ENCODE measurements around the gene FBL. TPM values are rescaled to one million over a fixed set of nuclear protein-coding genes. Genes with fewer than 3 reads are reported as not detected.

FBL gene
- total and polyA plus RNA-seq, 4 donors = 23.3 to 96.2 (median 57.7) TPM

DNA sequence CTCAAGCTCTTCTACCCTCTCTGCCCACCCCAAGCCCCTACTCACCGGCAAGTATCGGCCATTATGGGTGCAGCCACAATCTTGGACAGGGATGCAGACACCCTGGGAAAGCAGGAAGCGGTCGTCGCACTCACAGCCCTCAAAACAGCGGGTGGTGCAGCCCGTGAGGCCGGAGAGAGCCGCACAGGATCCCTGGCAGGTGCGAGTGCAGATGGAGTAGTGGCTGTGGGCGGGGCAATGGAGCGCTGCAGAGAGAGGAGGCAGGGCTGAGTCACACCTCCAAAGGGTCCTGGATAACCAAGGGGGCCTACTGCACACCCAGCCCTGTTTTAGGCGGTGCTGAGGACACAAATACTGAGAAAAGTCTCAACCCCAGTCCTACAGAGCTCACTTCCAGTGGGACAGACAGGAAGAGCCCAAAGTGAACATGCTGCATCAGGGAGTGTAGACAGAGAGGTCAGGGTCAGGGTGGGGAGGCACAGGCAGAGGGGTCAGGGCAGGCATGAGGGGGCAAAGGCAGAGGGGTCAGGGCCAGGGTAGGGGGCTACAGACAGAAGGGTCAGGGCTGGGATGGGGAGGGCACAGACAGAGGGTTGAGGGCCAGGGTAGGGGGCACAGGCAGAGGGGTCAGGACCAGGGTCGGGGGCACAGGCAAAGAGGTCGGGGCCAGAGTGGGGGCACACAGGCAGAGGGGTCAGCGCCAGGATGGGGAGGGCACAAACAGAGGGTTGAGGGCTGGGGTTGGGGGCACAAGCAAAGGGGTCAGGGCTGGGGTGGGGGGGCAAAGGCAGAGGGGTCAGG lies 24.2 kb upstream of the FBL start:
- H3K27ac ChIP-seq (ENCODE audit: low read depth in 1 of 2, low read length in 2 of 2) = no peak overlapping the region
- WGBS = 71% methylated on average over 16 of the region's 16 CpGs
- H3K27me3 ChIP-seq (ENCODE audit: control insufficient read depth in 4 of 4, insufficient read depth in 4 of 4, low read length in 3 of 4) = no peaks in the 10 kb centered on the region
- no peaks in the 10 kb centered on the region for H3K4me1 ChIP-seq (ENCODE audit: control insufficient read depth in 4 of 4, insufficient read depth in 4 of 4, low read length in 3 of 4)
- no peaks in the 10 kb centered on the region for H3K9me3 ChIP-seq (ENCODE audit: control insufficient read depth in 4 of 4, low read length in 3 of 4)
- no peak for DNase-seq (ENCODE audit: low spot score)
- TF ChIP-seq TAF1 (conservative IDR thresholded peaks at IDR 0.05) = no peak
- TF ChIP-seq, protein P1, sequence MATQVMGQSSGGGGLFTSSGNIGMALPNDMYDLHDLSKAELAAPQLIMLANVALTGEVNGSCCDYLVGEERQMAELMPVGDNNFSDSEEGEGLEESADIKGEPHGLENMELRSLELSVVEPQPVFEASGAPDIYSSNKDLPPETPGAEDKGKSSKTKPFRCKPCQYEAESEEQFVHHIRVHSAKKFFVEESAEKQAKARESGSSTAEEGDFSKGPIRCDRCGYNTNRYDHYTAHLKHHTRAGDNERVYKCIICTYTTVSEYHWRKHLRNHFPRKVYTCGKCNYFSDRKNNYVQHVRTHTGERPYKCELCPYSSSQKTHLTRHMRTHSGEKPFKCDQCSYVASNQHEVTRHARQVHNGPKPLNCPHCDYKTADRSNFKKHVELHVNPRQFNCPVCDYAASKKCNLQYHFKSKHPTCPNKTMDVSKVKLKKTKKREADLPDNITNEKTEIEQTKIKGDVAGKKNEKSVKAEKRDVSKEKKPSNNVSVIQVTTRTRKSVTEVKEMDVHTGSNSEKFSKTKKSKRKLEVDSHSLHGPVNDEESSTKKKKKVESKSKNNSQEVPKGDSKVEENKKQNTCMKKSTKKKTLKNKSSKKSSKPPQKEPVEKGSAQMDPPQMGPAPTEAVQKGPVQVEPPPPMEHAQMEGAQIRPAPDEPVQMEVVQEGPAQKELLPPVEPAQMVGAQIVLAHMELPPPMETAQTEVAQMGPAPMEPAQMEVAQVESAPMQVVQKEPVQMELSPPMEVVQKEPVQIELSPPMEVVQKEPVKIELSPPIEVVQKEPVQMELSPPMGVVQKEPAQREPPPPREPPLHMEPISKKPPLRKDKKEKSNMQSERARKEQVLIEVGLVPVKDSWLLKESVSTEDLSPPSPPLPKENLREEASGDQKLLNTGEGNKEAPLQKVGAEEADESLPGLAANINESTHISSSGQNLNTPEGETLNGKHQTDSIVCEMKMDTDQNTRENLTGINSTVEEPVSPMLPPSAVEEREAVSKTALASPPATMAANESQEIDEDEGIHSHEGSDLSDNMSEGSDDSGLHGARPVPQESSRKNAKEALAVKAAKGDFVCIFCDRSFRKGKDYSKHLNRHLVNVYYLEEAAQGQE (IDR thresholded peaks at IDR 0.05) = no peak
- TF ChIP-seq, protein P2, sequence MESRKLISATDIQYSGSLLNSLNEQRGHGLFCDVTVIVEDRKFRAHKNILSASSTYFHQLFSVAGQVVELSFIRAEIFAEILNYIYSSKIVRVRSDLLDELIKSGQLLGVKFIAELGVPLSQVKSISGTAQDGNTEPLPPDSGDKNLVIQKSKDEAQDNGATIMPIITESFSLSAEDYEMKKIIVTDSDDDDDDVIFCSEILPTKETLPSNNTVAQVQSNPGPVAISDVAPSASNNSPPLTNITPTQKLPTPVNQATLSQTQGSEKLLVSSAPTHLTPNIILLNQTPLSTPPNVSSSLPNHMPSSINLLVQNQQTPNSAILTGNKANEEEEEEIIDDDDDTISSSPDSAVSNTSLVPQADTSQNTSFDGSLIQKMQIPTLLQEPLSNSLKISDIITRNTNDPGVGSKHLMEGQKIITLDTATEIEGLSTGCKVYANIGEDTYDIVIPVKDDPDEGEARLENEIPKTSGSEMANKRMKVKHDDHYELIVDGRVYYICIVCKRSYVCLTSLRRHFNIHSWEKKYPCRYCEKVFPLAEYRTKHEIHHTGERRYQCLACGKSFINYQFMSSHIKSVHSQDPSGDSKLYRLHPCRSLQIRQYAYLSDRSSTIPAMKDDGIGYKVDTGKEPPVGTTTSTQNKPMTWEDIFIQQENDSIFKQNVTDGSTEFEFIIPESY (IDR thresholded peaks at IDR 0.05) = no peak
- H3K9ac ChIP-seq (ENCODE audit: low read depth in 1 of 2, low read length in 2 of 2) = no peak overlapping the region
- no peak overlapping the region for H3K4me3 ChIP-seq (ENCODE audit: low read depth in 1 of 3, low read length in 3 of 3)
- H3K36me3 ChIP-seq (ENCODE audit: control insufficient read depth in 4 of 4, insufficient read depth in 3 of 4, low read depth in 1 of 4, low read length in 3 of 4) = no peaks in the 10 kb centered on the region

DNA sequence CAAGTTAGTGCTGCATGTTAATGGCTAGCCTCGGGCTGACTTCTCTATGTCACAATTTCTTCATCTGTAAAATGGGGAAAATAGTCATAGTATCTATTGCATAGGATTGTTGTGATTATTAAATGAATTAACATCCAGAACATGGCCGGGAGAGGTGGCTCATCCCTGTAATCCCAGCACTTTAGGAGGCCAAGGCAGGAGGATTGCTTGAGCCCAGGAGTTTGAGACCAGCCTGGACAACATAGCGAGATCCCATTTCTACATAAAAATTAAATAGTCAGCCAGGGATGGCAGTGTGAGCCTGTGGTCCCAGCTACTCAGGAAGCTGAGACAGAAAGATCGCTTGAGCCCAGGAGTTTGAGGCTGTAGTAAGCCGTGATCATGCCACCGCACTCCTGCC lies 21.8 kb upstream of the FBL start:
- Histone ChIP-seq H3K27me3 (ENCODE audit: control insufficient read depth in 4 of 4, insufficient read depth in 4 of 4, low read length in 3 of 4) (no peaks in the 10 kb centered on the region), H3K9me3 (ENCODE audit: control insufficient read depth in 4 of 4, low read length in 3 of 4) (no peaks in the 10 kb centered on the region), H3K9ac (ENCODE audit: low read depth in 1 of 2, low read length in 2 of 2) (no peak overlapping the region), H3K4me1 (ENCODE audit: control insufficient read depth in 4 of 4, insufficient read depth in 4 of 4, low read length in 3 of 4) (no peaks in the 10 kb centered on the region), H3K27ac (ENCODE audit: low read depth in 1 of 2, low read length in 2 of 2) (no peak overlapping the region), H3K4me3 (ENCODE audit: low read depth in 1 of 3, low read length in 3 of 3) (no peak overlapping the region), H3K36me3 (ENCODE audit: control insufficient read depth in 4 of 4, insufficient read depth in 3 of 4, low read depth in 1 of 4, low read length in 3 of 4) (no peaks in the 10 kb centered on the region)
- 96% methylated on average over 6 of the region's 6 CpGs for WGBS
- TF ChIP-seq, protein P3, sequence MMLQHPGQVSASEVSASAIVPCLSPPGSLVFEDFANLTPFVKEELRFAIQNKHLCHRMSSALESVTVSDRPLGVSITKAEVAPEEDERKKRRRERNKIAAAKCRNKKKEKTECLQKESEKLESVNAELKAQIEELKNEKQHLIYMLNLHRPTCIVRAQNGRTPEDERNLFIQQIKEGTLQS (IDR thresholded peaks at IDR 0.05) = no peak
- TF ChIP-seq HNF4A (conservative IDR thresholded peaks at IDR 0.05) = no peak
- no peak for TF ChIP-seq NR2F2 (IDR thresholded peaks at IDR 0.05)
- TF ChIP-seq GABPA (IDR thresholded peaks at IDR 0.05 in 1 of 2, conservative IDR thresholded peaks at IDR 0.05 in 1 of 2) = no peak
- TF ChIP-seq, protein P4, sequence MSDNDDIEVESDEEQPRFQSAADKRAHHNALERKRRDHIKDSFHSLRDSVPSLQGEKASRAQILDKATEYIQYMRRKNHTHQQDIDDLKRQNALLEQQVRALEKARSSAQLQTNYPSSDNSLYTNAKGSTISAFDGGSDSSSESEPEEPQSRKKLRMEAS (IDR thresholded peaks at IDR 0.05) = no peak
- TF ChIP-seq HNF4G (IDR thresholded peaks at IDR 0.05) = no peak
- no peak for TF ChIP-seq EGR1 (IDR thresholded peaks at IDR 0.05; ENCODE audit: low read depth in 2 of 2)
- TF ChIP-seq, protein P1 (IDR thresholded peaks at IDR 0.05) = no peak
- TF ChIP-seq RXRA (IDR thresholded peaks at IDR 0.05) = no peak
- TF ChIP-seq, protein P5, sequence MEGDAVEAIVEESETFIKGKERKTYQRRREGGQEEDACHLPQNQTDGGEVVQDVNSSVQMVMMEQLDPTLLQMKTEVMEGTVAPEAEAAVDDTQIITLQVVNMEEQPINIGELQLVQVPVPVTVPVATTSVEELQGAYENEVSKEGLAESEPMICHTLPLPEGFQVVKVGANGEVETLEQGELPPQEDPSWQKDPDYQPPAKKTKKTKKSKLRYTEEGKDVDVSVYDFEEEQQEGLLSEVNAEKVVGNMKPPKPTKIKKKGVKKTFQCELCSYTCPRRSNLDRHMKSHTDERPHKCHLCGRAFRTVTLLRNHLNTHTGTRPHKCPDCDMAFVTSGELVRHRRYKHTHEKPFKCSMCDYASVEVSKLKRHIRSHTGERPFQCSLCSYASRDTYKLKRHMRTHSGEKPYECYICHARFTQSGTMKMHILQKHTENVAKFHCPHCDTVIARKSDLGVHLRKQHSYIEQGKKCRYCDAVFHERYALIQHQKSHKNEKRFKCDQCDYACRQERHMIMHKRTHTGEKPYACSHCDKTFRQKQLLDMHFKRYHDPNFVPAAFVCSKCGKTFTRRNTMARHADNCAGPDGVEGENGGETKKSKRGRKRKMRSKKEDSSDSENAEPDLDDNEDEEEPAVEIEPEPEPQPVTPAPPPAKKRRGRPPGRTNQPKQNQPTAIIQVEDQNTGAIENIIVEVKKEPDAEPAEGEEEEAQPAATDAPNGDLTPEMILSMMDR (IDR thresholded peaks at IDR 0.05; ENCODE audit: low read depth, low read length, missing input control) = no peak
- no peak for TF ChIP-seq JUND (IDR thresholded peaks at IDR 0.05)
- TF ChIP-seq, protein P2 (IDR thresholded peaks at IDR 0.05) = no peak
- no peak for TF ChIP-seq FOXA1 (IDR thresholded peaks at IDR 0.05)
- no peak for DNase-seq (ENCODE audit: low spot score)

Measured in liver (tissue), 9 donors.